ENCODE results near the gene CIROP. TPM values are rescaled to one million over a fixed set of nuclear protein-coding genes. Genes with fewer than 3 reads are reported as not detected.

CIROP gene
- total and polyA plus RNA-seq, 7 donors, result 0.27 TPM; not detected in 6

DNA sequence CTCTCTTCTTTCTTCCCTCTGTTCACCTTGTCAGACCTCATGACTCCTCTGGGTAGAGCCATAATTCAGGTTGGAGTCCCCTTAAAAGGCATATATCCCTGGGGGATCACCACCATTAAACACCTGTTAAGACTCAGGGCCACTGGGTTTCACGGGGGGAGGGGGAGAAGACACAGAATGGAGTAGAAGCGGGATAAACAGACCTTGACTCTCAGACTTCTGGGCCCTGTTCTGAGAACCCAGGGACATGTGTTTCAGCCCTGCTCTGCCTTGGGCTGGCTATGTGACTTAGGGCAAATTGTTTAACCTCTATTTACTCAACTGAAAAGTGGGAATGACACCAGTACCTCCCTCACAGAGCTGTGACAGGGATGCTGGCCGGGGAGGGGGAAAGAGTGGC is 52.1 kb downstream of the CIROP start:
- no peaks in the 10 kb centered on the region for H3K27me3 ChIP-seq
- intact Hi-C loops (cut with DNase I), result no loop called here
- TF ChIP-seq POLR2AphosphoS5 (IDR thresholded peaks at IDR 0.05) (no peak), POLR2A (IDR thresholded peaks at IDR 0.05) (no peak)
- TF ChIP-seq, protein P1, sequence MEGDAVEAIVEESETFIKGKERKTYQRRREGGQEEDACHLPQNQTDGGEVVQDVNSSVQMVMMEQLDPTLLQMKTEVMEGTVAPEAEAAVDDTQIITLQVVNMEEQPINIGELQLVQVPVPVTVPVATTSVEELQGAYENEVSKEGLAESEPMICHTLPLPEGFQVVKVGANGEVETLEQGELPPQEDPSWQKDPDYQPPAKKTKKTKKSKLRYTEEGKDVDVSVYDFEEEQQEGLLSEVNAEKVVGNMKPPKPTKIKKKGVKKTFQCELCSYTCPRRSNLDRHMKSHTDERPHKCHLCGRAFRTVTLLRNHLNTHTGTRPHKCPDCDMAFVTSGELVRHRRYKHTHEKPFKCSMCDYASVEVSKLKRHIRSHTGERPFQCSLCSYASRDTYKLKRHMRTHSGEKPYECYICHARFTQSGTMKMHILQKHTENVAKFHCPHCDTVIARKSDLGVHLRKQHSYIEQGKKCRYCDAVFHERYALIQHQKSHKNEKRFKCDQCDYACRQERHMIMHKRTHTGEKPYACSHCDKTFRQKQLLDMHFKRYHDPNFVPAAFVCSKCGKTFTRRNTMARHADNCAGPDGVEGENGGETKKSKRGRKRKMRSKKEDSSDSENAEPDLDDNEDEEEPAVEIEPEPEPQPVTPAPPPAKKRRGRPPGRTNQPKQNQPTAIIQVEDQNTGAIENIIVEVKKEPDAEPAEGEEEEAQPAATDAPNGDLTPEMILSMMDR (IDR thresholded peaks at IDR 0.05), result no peak
- no peak overlapping the region for H3K4me3 ChIP-seq
- no peaks in the 10 kb centered on the region for H3K36me3 ChIP-seq
- no peak overlapping the region for H3K27ac ChIP-seq
- peaks cover 0 to 24% (median 20%) of the 10 kb centered on the region in 4 donors for H3K4me1 ChIP-seq
- H3K9me3 ChIP-seq, result no peaks in the 10 kb centered on the region
- WGBS, 2 donors, result 84 to 90% methylated on average over 3 of the region's 3 CpGs
- DNase-seq, result no peak

DNA sequence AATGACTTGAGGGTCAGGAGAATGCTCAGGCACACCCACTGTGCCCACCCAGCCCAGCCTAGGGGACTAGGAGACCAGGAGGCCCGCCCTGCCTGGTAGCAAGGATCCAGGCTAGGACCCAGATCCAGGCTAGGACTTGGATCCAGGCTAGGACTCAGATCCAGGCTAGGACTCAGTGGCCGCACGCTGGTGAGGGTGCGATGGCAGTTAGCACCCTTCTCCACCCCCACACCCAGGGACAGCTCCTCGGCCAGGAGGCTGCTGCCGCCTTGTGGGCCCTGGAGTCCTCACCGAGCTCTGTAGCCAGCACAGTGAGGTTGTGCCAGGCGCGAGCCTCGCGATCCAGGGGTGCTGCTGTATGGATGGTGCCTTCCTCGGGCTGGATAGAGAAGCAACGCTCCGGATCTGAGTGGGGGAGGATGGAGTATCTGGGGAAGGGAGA is 52.6 kb downstream of the CIROP start:
- WGBS, 2 donors, result 82 to 84% methylated on average over 14 of the region's 14 CpGs
- TF ChIP-seq POLR2AphosphoS5 (IDR thresholded peaks at IDR 0.05), result no peak
- no peak for TF ChIP-seq POLR2A (IDR thresholded peaks at IDR 0.05)
- no peak for TF ChIP-seq EP300 (IDR thresholded peaks at IDR 0.05)
- TF ChIP-seq, protein P1 (IDR thresholded peaks at IDR 0.05), result no peak
- intact Hi-C loops (cut with DNase I), result no loop called here

DNA sequence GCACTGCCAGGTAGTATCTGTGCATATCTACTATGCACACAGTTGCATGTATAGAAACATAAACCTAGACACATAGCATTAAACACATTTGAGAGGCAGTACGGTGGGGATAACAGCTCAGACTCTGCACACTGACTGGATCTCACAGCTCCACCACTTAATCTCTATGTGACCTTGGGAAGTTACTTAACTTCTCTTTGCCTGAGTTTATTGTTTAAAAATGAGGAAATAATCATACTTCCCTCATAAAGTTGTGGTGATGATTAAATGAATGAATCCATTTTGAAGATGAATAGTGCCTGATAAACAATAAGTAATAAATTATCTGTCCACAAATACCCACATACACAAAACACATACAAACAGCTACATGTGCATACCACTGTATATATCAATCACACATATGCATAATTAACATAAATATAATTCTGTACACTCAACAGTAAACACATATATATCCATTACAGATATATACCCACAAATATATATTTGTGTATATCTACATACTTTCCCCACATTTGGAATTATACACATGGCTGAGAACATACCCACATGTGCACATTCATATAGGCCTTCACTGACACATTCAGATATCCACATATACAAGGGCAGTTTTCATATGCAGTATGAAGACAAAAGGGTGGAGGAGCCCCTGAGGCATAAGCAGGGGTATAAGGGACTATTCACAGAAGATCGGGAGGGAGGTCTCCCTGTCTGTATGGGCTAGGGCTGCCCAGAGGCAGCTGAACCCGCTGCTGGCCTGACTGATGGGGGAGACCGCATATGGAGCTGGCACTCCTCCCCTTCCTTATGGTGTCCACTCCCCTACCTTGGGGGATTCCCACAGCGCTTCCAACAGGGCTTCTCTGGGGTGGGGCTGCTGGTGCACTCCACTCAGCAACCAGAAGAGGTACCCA is 53.4 kb downstream of the CIROP start:
- no peak for DNase-seq
- Histone ChIP-seq H3K4me1 (peaks cover 0 to 13% (median 11%) of the 10 kb centered on the region in 4 donors), H3K36me3 (no peaks in the 10 kb centered on the region), H3K27me3 (no peaks in the 10 kb centered on the region), H3K9me3 (no peaks in the 10 kb centered on the region), H3K27ac (no peak overlapping the region), H3K4me3 (no peak overlapping the region)
- intact Hi-C loops (cut with DNase I), result no loop called here
- WGBS, 2 donors, result 82 to 89% methylated on average over 5 of the region's 5 CpGs
- TF ChIP-seq EP300 (IDR thresholded peaks at IDR 0.05) (no peak), POLR2AphosphoS5 (IDR thresholded peaks at IDR 0.05) (no peak), POLR2A (IDR thresholded peaks at IDR 0.05) (no peak)
- TF ChIP-seq, protein P1 (IDR thresholded peaks at IDR 0.05), result no peak

More for the DNA sequence above, 52.6 kb downstream of the CIROP start:
- Histone ChIP-seq H3K27me3 (no peaks in the 10 kb centered on the region), H3K4me3 (no peak overlapping the region), H3K27ac (no peak overlapping the region), H3K9me3 (no peaks in the 10 kb centered on the region), H3K36me3 (no peaks in the 10 kb centered on the region), H3K4me1 (peaks cover 0 to 21% (median 19%) of the 10 kb centered on the region in 4 donors)
- DNase-seq, result no peak

Other genes starting within 250 kb of the CIROP start
- gene LRP10, start 233.2 kb downstream of the CIROP start, total RNA-seq, result 100 to 1,000 TPM in 2 of 4 donors, 10 to 100 TPM in 2; 75.3 to 124 (median 95.1) TPM
- 100 to 1,000 TPM in 1 of 3 donors, 10 to 100 TPM in 2; 34.4 to 139 (median 42.6) TPM for gene LRP10, start 233.2 kb downstream of the CIROP start, polyA plus RNA-seq
- 1 to 10 TPM in 1 of 4 donors, under 1 TPM in 2, not detected in 1; 0.71 to 1.4 (median 0.81) TPM for gene REM2, start 221.8 kb downstream of the CIROP start, total RNA-seq
- under 1 TPM in 2 of 3 donors, not detected in 1; 0.60 to 0.96 TPM for gene REM2, start 221.8 kb downstream of the CIROP start, polyA plus RNA-seq
- gene RBM23, start 185.8 kb downstream of the CIROP start, total RNA-seq, result 1,000 to 10,000 TPM in 1 of 4 donors, 100 to 1,000 TPM in 3; 356 to 5,076 (median 594) TPM
- gene RBM23, start 185.8 kb downstream of the CIROP start, polyA plus RNA-seq, result 10 to 100 TPM; 31.8 to 46.5 (median 40.8) TPM
- gene PRMT5, start 175.6 kb downstream of the CIROP start, total RNA-seq, result 10 to 100 TPM; 33.3 to 61.7 (median 44.7) TPM
- 10 to 100 TPM; 33.3 to 66.7 (median 55.4) TPM for gene PRMT5, start 175.6 kb downstream of the CIROP start, polyA plus RNA-seq
- 10 to 100 TPM; 28.1 to 82.6 (median 59.8) TPM for gene HAUS4, start 147.9 kb downstream of the CIROP start, total RNA-seq
- gene HAUS4, start 147.9 kb downstream of the CIROP start, polyA plus RNA-seq, result 10 to 100 TPM; 37.8 to 46.7 (median 44.9) TPM
- 1 to 10 TPM; 5.0 to 5.5 (median 5.1) TPM for gene AJUBA, start 122.4 kb downstream of the CIROP start, total RNA-seq
- gene AJUBA, start 122.4 kb downstream of the CIROP start, polyA plus RNA-seq, result 1 to 10 TPM in 2 of 3 donors, under 1 TPM in 1; 0.23 to 7.8 (median 6.0) TPM
- gene C14orf93, start 94.8 kb downstream of the CIROP start, total RNA-seq, result 10 to 100 TPM in 3 of 4 donors, 1 to 10 TPM in 1; 8.9 to 19.9 (median 12.9) TPM
- gene C14orf93, start 94.8 kb downstream of the CIROP start, polyA plus RNA-seq, result 10 to 100 TPM in 2 of 3 donors, 1 to 10 TPM in 1; 7.4 to 11.9 (median 10.2) TPM
- gene PSMB5, start 70.1 kb downstream of the CIROP start, total RNA-seq, result 100 to 1,000 TPM; 113 to 179 (median 135) TPM
- 100 to 1,000 TPM; 132 to 145 (median 141) TPM for gene PSMB5, start 70.1 kb downstream of the CIROP start, polyA plus RNA-seq
- gene PSMB11, start 62.8 kb downstream of the CIROP start, total RNA-seq, result under 1 TPM in 1 of 4 donors, not detected in 3; 0.41 TPM
- gene PSMB11, start 62.8 kb downstream of the CIROP start, polyA plus RNA-seq, result under 1 TPM in 1 of 3 donors, not detected in 2; 0.06 TPM
- 1 to 10 TPM; 2.0 to 7.5 (median 2.8) TPM for gene CDH24, start 47.5 kb downstream of the CIROP start, total RNA-seq
- 1 to 10 TPM in 1 of 3 donors, under 1 TPM in 2; 0.46 to 5.4 (median 0.60) TPM for gene CDH24, start 47.5 kb downstream of the CIROP start, polyA plus RNA-seq
- gene ACIN1, start 9.9 kb downstream of the CIROP start, total RNA-seq, result 100 to 1,000 TPM in 1 of 4 donors, 10 to 100 TPM in 3; 79.9 to 129 (median 93.9) TPM
- 100 to 1,000 TPM in 1 of 3 donors, 10 to 100 TPM in 2; 37.8 to 114 (median 40.9) TPM for gene ACIN1, start 9.9 kb downstream of the CIROP start, polyA plus RNA-seq
- gene C14orf119, start 9.5 kb downstream of the CIROP start, total RNA-seq, result 10 to 100 TPM; 22.4 to 38.9 (median 30.1) TPM
- 10 to 100 TPM; 49.2 to 94.3 (median 50.0) TPM for gene C14orf119, start 9.5 kb downstream of the CIROP start, polyA plus RNA-seq
- gene CEBPE, start 14.3 kb upstream of the CIROP start, total RNA-seq, result under 1 TPM in 1 of 4 donors, not detected in 3; 0.68 TPM
- under 1 TPM in 1 of 3 donors, not detected in 2; 0.28 TPM for gene CEBPE, start 14.3 kb upstream of the CIROP start, polyA plus RNA-seq
- gene SLC7A8, start 78.7 kb upstream of the CIROP start, total RNA-seq, result 10 to 100 TPM in 3 of 4 donors, 1 to 10 TPM in 1; 9.9 to 19.7 (median 14.1) TPM
- 10 to 100 TPM in 2 of 3 donors, 1 to 10 TPM in 1; 5.5 to 24.7 (median 13.2) TPM for gene SLC7A8, start 78.7 kb upstream of the CIROP start, polyA plus RNA-seq
- gene RNF212B, start 132.9 kb upstream of the CIROP start, total RNA-seq, result not detected
- gene RNF212B, start 132.9 kb upstream of the CIROP start, polyA plus RNA-seq, result not detected
- gene HOMEZ, start 181.1 kb upstream of the CIROP start, total RNA-seq, result 10 to 100 TPM in 1 of 4 donors, 1 to 10 TPM in 3; 5.4 to 10.5 (median 6.1) TPM
- 10 to 100 TPM in 1 of 3 donors, 1 to 10 TPM in 2; 6.0 to 12.0 (median 6.5) TPM for gene HOMEZ, start 181.1 kb upstream of the CIROP start, polyA plus RNA-seq
- gene PPP1R3E, start 197.9 kb upstream of the CIROP start, total RNA-seq, result 10 to 100 TPM in 1 of 4 donors, 1 to 10 TPM in 3; 4.5 to 10.7 (median 8.9) TPM
- 10 to 100 TPM in 1 of 3 donors, 1 to 10 TPM in 2; 2.5 to 12.9 (median 3.6) TPM for gene PPP1R3E, start 197.9 kb upstream of the CIROP start, polyA plus RNA-seq
- 100 to 1,000 TPM in 2 of 4 donors, 10 to 100 TPM in 2; 75.9 to 118 (median 101) TPM for gene BCL2L2, start 201.8 kb upstream of the CIROP start, total RNA-seq
- 10 to 100 TPM; 57.0 to 63.3 (median 61.9) TPM for gene BCL2L2, start 201.8 kb upstream of the CIROP start, polyA plus RNA-seq
- 10 to 100 TPM; 38.3 to 71.5 (median 48.3) TPM for gene PABPN1, start 216.5 kb upstream of the CIROP start, total RNA-seq
- 100 to 1,000 TPM in 1 of 3 donors, 10 to 100 TPM in 2; 69.1 to 137 (median 76.3) TPM for gene PABPN1, start 216.5 kb upstream of the CIROP start, polyA plus RNA-seq
- 10 to 100 TPM; 18.1 to 38.8 (median 26.3) TPM for gene SLC22A17, start 247.9 kb upstream of the CIROP start, total RNA-seq
- 10 to 100 TPM in 1 of 3 donors, under 1 TPM in 2; 0.60 to 10.6 (median 0.92) TPM for gene SLC22A17, start 247.9 kb upstream of the CIROP start, polyA plus RNA-seq

Data from sigmoid colon (tissue), 7 donors.